K562 (cell line): Measurements from ENCODE around the gene TESK2. TPM values are rescaled to one million over a fixed set of nuclear protein-coding genes. Genes with fewer than 3 reads are reported as not detected.

Experiments used
- ATAC-seq: fragments of 200-7000 bp; cut with Tn5 transposase; 3 replicates; pipeline ENCODE4 v1.9.1; 2020; ENCODE audit warnings: moderate library complexity
- BruUV-seq: library from RNA; stranded (reverse); fragments of 400-500 nt; replicated peaks from 2 replicates; lab custom pipeline; 2021; lab: Mats Ljungman, UMichigan
- CTCF ChIA-PET: fragments of 300-600 bp; formaldehyde crosslinking; extraction: SDS; loops from one replicate; lab custom pipeline; 2021; ENCODE audit warnings: low intra/inter-chr PET ratio; lab: Yijun Ruan, JAX
- POLR2A ChIA-PET: fragments of 300-600, 350-650 bp; sonication (Branson Sonifier 250); formaldehyde crosslinking; extraction: SDS; loops from one replicate; lab custom pipeline; 2021; ENCODE audit warnings: antibody characterized with exemption, inconsistent platforms; lab: Yijun Ruan, JAX
- DNase-seq, 4 experiments: peaks; one replicate each; pipeline versions ENCODE4 v3.0.0 to v3.0.0-alpha.2; 2011 to 2018; ENCODE audit warnings: low spot score in 3 of 4, mixed read lengths in 3 of 4; ENCODE audit errors: extremely low read depth in 1 of 4
- FAIRE-seq: peaks from 2 replicates; lab custom pipeline; 2011; peaks lifted over from hg19 to GRCh38; lab: Jason Lieb, UNC
- H2AFZ ChIP-seq: 2 replicates; pipeline ENCODE4 v1.6.0; 2011; ENCODE audit warnings: low read depth, low read length, control low read depth, inconsistent platforms
- H3K27ac ChIP-seq: fragments of 200-600 bp; 3 replicates; pipeline ENCODE4 v1.8.0; 2011; ENCODE audit warnings: low read depth, mild to moderate bottlenecking, control low read depth, inconsistent platforms, low read length, moderate library complexity, mixed read lengths; ENCODE audit errors: extremely low read depth
- H3K27me3 ChIP-seq, 2 experiments: fragments of 300-600 bp in 1 of 2; 2 replicates in 1 of 2; 3 replicates in 1 of 2; pipeline versions ENCODE4 v1.6.0 to v1.8.0; 2011; ENCODE audit warnings: inconsistent platforms in 2 of 2, low read length in 2 of 2, mild to moderate bottlenecking in 1 of 2, mixed read lengths in 1 of 2, moderate library complexity in 1 of 2; ENCODE audit not compliant: control insufficient read depth in 2 of 2, insufficient read depth in 2 of 2
- H3K36me3 ChIP-seq: fragments of 300-600 bp; 3 replicates; pipeline ENCODE4 v1.8.0; 2011; ENCODE audit warnings: mild to moderate bottlenecking, low read length, inconsistent platforms; ENCODE audit not compliant: control insufficient read depth, insufficient read depth
- H3K4me1 ChIP-seq, 2 experiments: fragments of 200-600 bp in 1 of 2; replicated peaks in 1 of 2; 2 replicates in 1 of 2; 3 replicates in 1 of 2; pipeline versions ENCODE4 v1.5.1 to v1.8.0; 2011; ENCODE audit warnings: inconsistent platforms in 2 of 2, low read length in 2 of 2, mild to moderate bottlenecking in 1 of 2, mixed read lengths in 1 of 2, moderate library complexity in 1 of 2; ENCODE audit not compliant: control insufficient read depth in 2 of 2, insufficient read depth in 2 of 2
- H3K4me2 ChIP-seq: 2 replicates; pipeline ENCODE4 v1.6.1; 2011; ENCODE audit warnings: low read length, control low read depth, inconsistent platforms, mixed read lengths; ENCODE audit not compliant: insufficient read depth
- H3K4me3 ChIP-seq: fragments of 200-600 bp; sonication (generic), shearing (Covaris generic); 2 replicates; pipeline ENCODE4 v1.5.1; 2016; ENCODE audit warnings: control low read depth, inconsistent platforms
- H3K79me2 ChIP-seq: fragments of 200-600 bp; 3 replicates; pipeline ENCODE4 v1.8.0; 2011; ENCODE audit warnings: low read length, inconsistent platforms; ENCODE audit not compliant: control insufficient read depth, insufficient read depth
- H3K9ac ChIP-seq, 2 experiments: 2 replicates each; pipeline versions ENCODE4 v1.6.0 to v1.6.1; 2011; ENCODE audit warnings: low read depth in 2 of 2, low read length in 2 of 2, control low read depth in 1 of 2, inconsistent platforms in 1 of 2, mild to moderate bottlenecking in 1 of 2, mixed read lengths in 1 of 2; ENCODE audit not compliant: insufficient read depth in 1 of 2
- H3K9me1 ChIP-seq: one replicate; pipeline ENCODE4 v1.6.0; 2011; ENCODE audit warnings: inconsistent platforms, mild to moderate bottlenecking, low read length, moderate library complexity; ENCODE audit not compliant: control insufficient read depth, insufficient read depth
- H3K9me3 ChIP-seq: replicated peaks from 2 replicates; pipeline ENCODE4 v1.5.1; 2011; ENCODE audit warnings: low read depth, low read length, inconsistent platforms; ENCODE audit not compliant: control insufficient read depth, insufficient read depth
- H4K20me1 ChIP-seq: replicated peaks from 2 replicates; pipeline ENCODE4 v1.6.1; 2011; ENCODE audit warnings: low read length, inconsistent platforms, mixed read lengths; ENCODE audit not compliant: control insufficient read depth, insufficient read depth
- BMI1 ChIP-seq: fragments of 150-350 bp; IDR thresholded peaks from 2 replicates; pipeline ENCODE4 v1.6.1; 2014; ENCODE audit warnings: low read length
- KLF6 ChIP-seq: fragments of 250-450 bp; sonication (Bioruptor Pico); IDR thresholded peaks from 2 replicates; pipeline ENCODE4 v1.4.0; 2020; ENCODE audit warnings: mild to moderate bottlenecking, moderate library complexity, borderline replicate concordance
- SRSF9 ChIP-seq: fragments of 200-400 bp; formaldehyde crosslinking; IDR thresholded peaks from 2 replicates; pipeline ENCODE4 v1.6.1; 2017; ENCODE audit warnings: low read depth, low read length, borderline replicate concordance
- STAT5B ChIP-seq: fragments of 250-450 bp; sonication (Bioruptor Pico); IDR thresholded peaks from 2 replicates; pipeline ENCODE4 v1.8.0; 2021; ENCODE audit warnings: mild to moderate bottlenecking, inconsistent platforms
- USF1 ChIP-seq: sonication (generic); formaldehyde crosslinking; IDR thresholded peaks from 2 replicates; pipeline ENCODE4 v1.9.0; 2022; ENCODE audit warnings: mild to moderate bottlenecking, missing genetic modification reagents
- YY1 ChIP-seq, 3 experiments: IDR thresholded peaks; 2 replicates each; pipeline ENCODE4 v1.6.1; 2011; ENCODE audit warnings: low read length in 2 of 3, mild to moderate bottlenecking in 2 of 3, moderate library complexity in 2 of 3, borderline replicate concordance in 1 of 3, control low read depth in 1 of 3, low read depth in 1 of 3; ENCODE audit not compliant: insufficient read depth in 3 of 3, insufficient replicate concordance in 2 of 3, control insufficient read depth in 1 of 3, insufficient read length in 1 of 3; ENCODE audit errors: extremely low read depth in 1 of 3
- ZFPM2 ChIP-seq: fragments of 250-450 bp; sonication (Bioruptor Pico); IDR thresholded peaks from 2 replicates; pipeline ENCODE4 v1.5.1; 2022; ENCODE audit warnings: mild to moderate bottlenecking
- WGBS: fragments of 100-300 bp; shearing (Covaris generic); methylation state at CpG from one replicate; pipeline ENCODE4 v1.1.6; 2016; ENCODE audit warnings: low coverage, mixed read lengths; ENCODE audit not compliant: insufficient coverage; ENCODE audit errors: missing lambda C conversion rate; 5-methylcytosine and 5-hydroxymethylcytosine counted together
- in situ Hi-C: fragments of 300-500 bp; cut with MboI; formaldehyde crosslinking; loops from 4 replicates; pipeline ENCODE4 v1.15.0; 2018; ENCODE audit warnings: inconsistent platforms, mixed read lengths
- intact Hi-C: fragments of 100-400 bp; cut with micrococcal nuclease; formaldehyde crosslinking; loops from 2 replicates; pipeline ENCODE4 v1.14.2; 2022
- polyA plus RNA-seq, 8 experiments: library from polyadenylated mRNA; depleted of rRNA in 4 of 8; stranded (reverse) in 5 of 8; unstranded in 3 of 8; fragments of >200 nt; fragmentation: Nextera tagmentation in 2 of 8; fragmentation: Illumina TruSeq in 1 of 8; extraction: Ambion mirVana in 2 of 8; extraction: Trizol in 1 of 8; gene quantifications; 2 replicates each; pipeline versions ENCODE4 v1.2.1 to v1.2.3, GENCODE V29; 2011 to 2014; ENCODE audit warnings: inconsistent platforms in 1 of 8, missing spikeins in 1 of 8
- total RNA-seq, 7 experiments: library from RNA; depleted of rRNA in 6 of 7; stranded (reverse); fragments of >200 nt in 6 of 7; fragmentation: Illumina TruSeq in 2 of 7; extraction: Trizol in 2 of 7; gene quantifications; 2 replicates each; pipeline versions ENCODE4 v1.2.1 to v1.2.3, GENCODE V29; 2011 to 2021; ENCODE audit warnings: low replicate concordance in 1 of 7

TESK2 gene
- total and polyA plus RNA-seq, 9 of the 15 experiments (the other 6 are each of a cell fraction or from before 2014, with no cell fraction given), result 1.6 to 5.3 (median 3.7) TPM

- Histone ChIP-seq H3K27ac (no peak overlapping the region), H2AFZ (no peak overlapping the region), H3K4me2 (no peak overlapping the region), H3K9me1 (no peaks in the 10 kb centered on the region), H3K9ac (no peak overlapping the region), H3K27me3 (no peaks in the 10 kb centered on the region), H4K20me1 (no peaks in the 10 kb centered on the region), H3K9me3 (no peaks in the 10 kb centered on the region), H3K4me1 (no peaks in the 10 kb centered on the region; a peak in 1 of 5 replicates), H3K79me2 (peaks cover 15% of the 10 kb centered on the region; the same call in 2 of the 3 replicates), H3K36me3 (peaks cover 90% of the 10 kb centered on the region), H3K4me3 (no peak overlapping the region)
- CTCF ChIA-PET, result interaction anchor here (0.7 to 2.6 kb wide), 2 partner anchors 59 to 1822 kb away, joined by 3 to 21 read pairs; partner anchors contain the start of gene CMPK1
- TF ChIP-seq USF1 (no peak), BMI1 (no peak), STAT5B (CRISPR knock-in tag) (no peak), YY1 (IDR thresholded peaks at IDR 0.05; ENCODE audit: borderline replicate concordance in 1 of 3, control insufficient read depth in 1 of 3, extremely low read depth in 1 of 3, insufficient read depth in 3 of 3, insufficient read length in 1 of 3, insufficient replicate concordance in 2 of 3, low read depth in 1 of 3, low read length in 2 of 3) (no peak), ZFPM2 (no peak), SRSF9 (no peak), KLF6 (CRISPR knock-in tag) (no peak)
- FAIRE-seq, result no peak
- DNase-seq, result no peak
- WGBS, result 93% methylated on average over 4 of the region's 4 CpGs
- in situ Hi-C loops, result loop anchor here (5.0 kb wide), 1 partner anchor 56 kb away; no protein-coding TSS in a partner anchor
- intact Hi-C loops, result loop anchor here (5.0 kb wide), 1 partner anchor 371 kb away; no protein-coding TSS in a partner anchor
- POLR2A ChIA-PET, result interaction anchor here (0.7 to 5.6 kb wide), 11 partner anchors 8 to 403 kb away, joined by 3 to 104 read pairs (median 9); partner anchors contain the start of genes AKR1A1, CCDC163, MMACHC and NASP
- no peak for ATAC-seq
- no TSS peak for BruUV-seq
These were observed 20.1 kb upstream of the TESK2 start for GRCh38 chr1:45510972-45511527.
